Breast epithelium (tissue), 4 donors: ENCODE data around the gene KRTAP2-1. TPM values are rescaled to one million over a fixed set of nuclear protein-coding genes. Genes with fewer than 3 reads are reported as not detected.

ENCODE experiments used
- DNase-seq, 2 donors: peaks; one replicate each; pipeline ENCODE4 v3.0.0-alpha.2; 2019; ENCODE audit warnings: low spot score in 2 of 2
- H3K27ac ChIP-seq, 2 donors: fragments of 200-600 bp; sonication (generic) in 1 of 2; one replicate each; pipeline ENCODE4 v1.5.1; 2016 to 2019; ENCODE audit warnings: mild to moderate bottlenecking in 1 of 2
- H3K27me3 ChIP-seq, 2 donors: fragments of 200-600 bp; sonication (generic) in 1 of 2; one replicate each; pipeline versions ENCODE4 v1.5.1 to v1.6.0; 2017 to 2019; ENCODE audit warnings: control low read depth in 1 of 2, mild to moderate bottlenecking in 1 of 2
- H3K36me3 ChIP-seq: fragments of 200-600 bp; one replicate; pipeline ENCODE4 v1.5.1; 2019
- H3K4me1 ChIP-seq, 2 donors: fragments of 200-600 bp; sonication (generic); one replicate each; pipeline ENCODE4 v1.5.1; 2016 to 2019; ENCODE audit warnings: control low read depth in 1 of 2
- H3K4me3 ChIP-seq, 3 donors: fragments of 200-600 bp; sonication (generic); 1 replicate in 2 of 3; 2 replicates in 1 of 3; pipeline ENCODE4 v1.5.1; 2016 to 2019; ENCODE audit warnings: mild to moderate bottlenecking in 3 of 3, moderate library complexity in 2 of 3
- H3K9me3 ChIP-seq, 2 donors: fragments of 200-600 bp; sonication (generic) in 1 of 2; one replicate each; pipeline ENCODE4 v1.5.1; 2016 to 2019; ENCODE audit warnings: control low read depth in 1 of 2
- CTCF ChIP-seq, 3 donors: fragments of 450-650 bp; IDR thresholded peaks; one replicate each; pipeline ENCODE4 v1.5.1; 2016 to 2017; ENCODE audit warnings: antibody characterized with exemption in 3 of 3, mild to moderate bottlenecking in 3 of 3, moderate library complexity in 3 of 3
- POLR2A ChIP-seq: fragments of 450-650 bp; IDR thresholded peaks from one replicate; pipeline ENCODE4 v1.6.1; 2016; ENCODE audit warnings: antibody characterized with exemption, mild to moderate bottlenecking, moderate library complexity
- POLR2AphosphoS5 ChIP-seq, 3 donors: sonication (generic); formaldehyde crosslinking; IDR thresholded peaks; one replicate each; pipeline ENCODE4 v1.6.1; 2017; ENCODE audit warnings: antibody characterized with exemption in 3 of 3
- intact Hi-C: fragments of 100-400 bp; cut with DNase I; formaldehyde crosslinking; loops from one replicate; pipeline ENCODE4 v1.15.1; 2023; ENCODE audit warnings: low total_unique reads
- total RNA-seq, 3 donors: library from RNA; depleted of rRNA; stranded (reverse); fragments of >200 nt; gene quantifications; one replicate each; pipeline ENCODE4 v1.1.0, GENCODE V29; 2016

KRTAP2-1 gene
- total RNA-seq, 3 donors from 2014 or later, result not detected

DNA sequence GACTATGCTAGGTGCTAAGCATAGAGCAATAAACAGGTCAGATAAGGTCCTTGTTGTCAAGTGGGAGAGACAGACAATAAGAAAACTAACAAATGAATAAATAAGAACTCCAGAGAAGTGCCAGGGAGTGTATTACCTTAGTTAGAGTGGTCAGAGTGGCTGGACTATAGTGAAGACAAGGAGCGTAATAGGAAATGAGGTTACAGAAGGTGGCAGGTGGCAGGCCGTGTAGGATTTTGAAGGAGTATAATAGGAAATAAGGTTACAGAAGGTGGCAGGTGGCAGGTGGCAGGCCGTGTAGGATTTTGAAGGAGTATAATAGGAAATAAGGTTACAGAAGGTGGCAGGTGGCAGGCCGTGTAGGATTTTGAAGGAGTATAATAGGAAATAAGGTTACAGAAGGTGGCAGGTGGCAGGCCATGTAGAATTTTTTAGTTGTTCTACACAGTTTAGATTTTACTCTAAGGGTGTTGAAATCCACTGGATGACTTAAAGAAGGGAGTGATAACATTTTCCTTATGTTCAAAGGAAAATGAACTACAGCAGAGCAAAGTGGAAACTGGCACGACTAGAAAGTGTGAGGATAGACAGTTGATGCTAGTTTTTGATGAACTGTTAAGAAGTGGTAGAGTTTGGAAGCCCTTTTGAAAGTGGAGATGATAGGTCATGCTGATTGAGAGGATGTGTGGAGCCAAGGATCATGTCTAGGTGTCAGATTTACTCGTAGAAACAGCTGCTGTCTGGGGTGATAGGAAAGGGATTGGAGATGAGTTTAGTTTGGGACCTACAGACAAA, 34.6 kb downstream of the KRTAP2-1 start:
- DNase-seq, result no peak
- TF ChIP-seq POLR2AphosphoS5 (IDR thresholded peaks at IDR 0.05) (no peak), POLR2A (no peak), CTCF (IDR thresholded peaks at IDR 0.05) (no peak)
- intact Hi-C loops, result no loop called here
- no peaks in the 10 kb centered on the region for H3K27me3 ChIP-seq
- H3K4me1 ChIP-seq, result no peaks in the 10 kb centered on the region
- H3K9me3 ChIP-seq, result no peaks in the 10 kb centered on the region
- no peaks in the 10 kb centered on the region for H3K36me3 ChIP-seq
- no peak overlapping the region for H3K27ac ChIP-seq
- no peak overlapping the region for H3K4me3 ChIP-seq

- intact Hi-C loops, result no loop called here
- H3K36me3 ChIP-seq, result no peaks in the 10 kb centered on the region
- H3K9me3 ChIP-seq, result no peaks in the 10 kb centered on the region
- no peak overlapping the region for H3K4me3 ChIP-seq
- no peak overlapping the region for H3K27ac ChIP-seq
- TF ChIP-seq CTCF (IDR thresholded peaks at IDR 0.05) (no peak), POLR2A (no peak), POLR2AphosphoS5 (IDR thresholded peaks at IDR 0.05) (no peak)
- H3K27me3 ChIP-seq, result no peaks in the 10 kb centered on the region
- H3K4me1 ChIP-seq, result no peaks in the 10 kb centered on the region
- no peak for DNase-seq
Observed at GRCh38 chr17:41010441-41010840, 36.7 kb downstream of the KRTAP2-1 start.

DNA sequence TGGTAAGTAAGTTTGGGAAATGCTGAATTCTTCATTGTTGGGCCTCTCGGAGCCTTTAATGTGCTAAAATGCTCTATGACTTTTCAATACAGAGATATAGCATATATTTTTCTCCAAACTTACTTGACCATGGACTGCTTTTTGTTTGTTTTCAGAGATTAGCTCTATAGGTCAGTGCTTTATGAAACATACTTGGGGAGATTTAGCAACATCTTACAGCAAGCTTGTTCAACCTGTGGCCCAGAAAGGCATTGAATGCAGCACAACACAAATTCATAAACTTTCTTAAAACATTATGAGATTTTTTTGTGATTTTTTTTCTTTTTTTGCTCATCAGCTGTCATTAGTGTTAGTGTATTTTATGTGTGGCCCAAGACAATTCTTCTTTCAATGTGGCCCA, 37.2 kb downstream of the KRTAP2-1 start:
- H3K9me3 ChIP-seq, result no peaks in the 10 kb centered on the region
- intact Hi-C loops, result no loop called here

GRCh38 chr17:41009301-41009760, 37.8 kb downstream of the KRTAP2-1 start:
- no peak overlapping the region for H3K4me3 ChIP-seq
- DNase-seq, result no peak
- no peak overlapping the region for H3K27ac ChIP-seq
- no peaks in the 10 kb centered on the region for H3K36me3 ChIP-seq
- H3K9me3 ChIP-seq, result no peaks in the 10 kb centered on the region
- no peak for TF ChIP-seq CTCF (IDR thresholded peaks at IDR 0.05)
- no peak for TF ChIP-seq POLR2AphosphoS5 (IDR thresholded peaks at IDR 0.05)
- TF ChIP-seq POLR2A, result no peak
- intact Hi-C loops, result no loop called here
- H3K4me1 ChIP-seq, result no peaks in the 10 kb centered on the region
- no peaks in the 10 kb centered on the region for H3K27me3 ChIP-seq

More for the DNA sequence above, 37.2 kb downstream of the KRTAP2-1 start:
- no peaks in the 10 kb centered on the region for H3K4me1 ChIP-seq
- no peak for DNase-seq
- TF ChIP-seq POLR2AphosphoS5 (IDR thresholded peaks at IDR 0.05), result no peak
- no peak for TF ChIP-seq CTCF (IDR thresholded peaks at IDR 0.05)
- TF ChIP-seq POLR2A, result no peak
- H3K36me3 ChIP-seq, result no peaks in the 10 kb centered on the region
- H3K27ac ChIP-seq, result no peak overlapping the region
- H3K4me3 ChIP-seq, result no peak overlapping the region
- no peaks in the 10 kb centered on the region for H3K27me3 ChIP-seq

- DNase-seq, result no peak
Observed at GRCh38 chr17:41008811-41009210, 38.3 kb downstream of the KRTAP2-1 start, which contains the start of gene KRTAP3-1. TSS of gene KRTAP3-1 (minus strand) at chr17:41009128. CDS start at chr17:41009074, 54 bp downstream.

More at GRCh38 chr17:41008811-41009210, 38.3 kb downstream of the KRTAP2-1 start, which contains the start of gene KRTAP3-1:
- no peaks in the 10 kb centered on the region for H3K36me3 ChIP-seq
- H3K9me3 ChIP-seq, result no peaks in the 10 kb centered on the region
- H3K4me3 ChIP-seq, result no peak within 1 kb of the TSS
- H3K4me1 ChIP-seq, result no peaks in the 10 kb centered on the region
- no peaks in the 10 kb centered on the region for H3K27me3 ChIP-seq
- no peak within 1 kb of the TSS for H3K27ac ChIP-seq
- no peak for TF ChIP-seq POLR2AphosphoS5 (IDR thresholded peaks at IDR 0.05)
- no peak for TF ChIP-seq CTCF (IDR thresholded peaks at IDR 0.05)
- intact Hi-C loops, result no loop called here
